Epithelial cell of esophagus (primary cell): ENCODE results near the gene CTSL.
A peak's percentile ranks its signal among the peaks of the same experiment; 100 is the strongest.

Experiments
- DNase-seq: peaks from one replicate; pipeline ENCODE4 v3.0.0; 2010; ENCODE audit warnings: low read depth
- H3K4me3 ChIP-seq: 2 replicates; pipeline ENCODE4 v1.5.1; 2011; ENCODE audit warnings: mild to moderate bottlenecking, low read length, control low read depth
- CTCF ChIP-seq: IDR thresholded peaks from 2 replicates; pipeline ENCODE4 v1.5.1; 2011; ENCODE audit warnings: low read depth, mild to moderate bottlenecking, low read length, control low read depth, inconsistent platforms; ENCODE audit not compliant: insufficient read depth; ENCODE audit errors: missing control alignments

The CTSL gene

GRCh38 chr9:87706066-87706739, 19.7 kb upstream of the CTSL start:
- TF ChIP-seq CTCF: no peak
- H3K4me3 ChIP-seq: no peak overlapping the region

DNA sequence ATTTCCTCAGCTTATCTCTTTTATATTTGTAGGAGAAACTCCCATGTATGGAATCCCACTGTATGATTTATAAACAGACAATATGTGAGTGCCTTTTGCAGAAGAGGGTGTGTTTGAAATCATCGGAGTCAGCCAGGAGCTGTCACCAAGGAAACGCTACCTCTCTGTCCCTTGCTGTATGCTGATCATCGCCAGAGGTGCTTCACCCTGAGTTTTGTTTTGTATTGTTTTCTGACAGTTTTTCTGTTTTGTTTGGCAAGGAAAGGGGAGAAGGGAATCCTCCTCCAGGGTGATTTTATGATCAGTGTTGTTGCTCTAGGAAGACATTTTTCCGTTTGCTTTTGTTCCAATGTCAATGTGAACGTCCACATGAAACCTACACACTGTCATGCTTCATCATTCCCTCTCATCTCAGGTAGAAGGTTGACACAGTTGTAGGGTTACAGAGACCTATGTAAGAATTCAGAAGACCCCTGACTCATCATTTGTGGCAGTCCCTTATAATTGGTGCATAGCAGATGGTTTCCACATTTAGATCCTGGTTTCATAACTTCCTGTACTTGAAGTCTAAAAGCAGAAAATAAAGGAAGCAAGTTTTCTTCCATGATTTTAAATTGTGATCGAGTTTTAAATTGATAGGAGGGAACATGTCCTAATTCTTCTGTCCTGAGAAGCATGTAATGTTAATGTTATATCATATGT, 18.0 kb upstream of the CTSL start:
- DNase-seq: no peak
- H3K4me3 ChIP-seq: no peak overlapping the region
- no peak for TF ChIP-seq CTCF

More at GRCh38 chr9:87706066-87706739, 19.7 kb upstream of the CTSL start:
- no peak for DNase-seq

GRCh38 chr9:87708546-87708945, 17.4 kb upstream of the CTSL start:
- no peak for TF ChIP-seq CTCF
- H3K4me3 ChIP-seq: no peak overlapping the region
- no peak for DNase-seq

- TF ChIP-seq CTCF: no peak
- no peak for DNase-seq
- H3K4me3 ChIP-seq: no peak overlapping the region
Measured at GRCh38 chr9:87708986-87709728, 16.8 kb upstream of the CTSL start.

DNA sequence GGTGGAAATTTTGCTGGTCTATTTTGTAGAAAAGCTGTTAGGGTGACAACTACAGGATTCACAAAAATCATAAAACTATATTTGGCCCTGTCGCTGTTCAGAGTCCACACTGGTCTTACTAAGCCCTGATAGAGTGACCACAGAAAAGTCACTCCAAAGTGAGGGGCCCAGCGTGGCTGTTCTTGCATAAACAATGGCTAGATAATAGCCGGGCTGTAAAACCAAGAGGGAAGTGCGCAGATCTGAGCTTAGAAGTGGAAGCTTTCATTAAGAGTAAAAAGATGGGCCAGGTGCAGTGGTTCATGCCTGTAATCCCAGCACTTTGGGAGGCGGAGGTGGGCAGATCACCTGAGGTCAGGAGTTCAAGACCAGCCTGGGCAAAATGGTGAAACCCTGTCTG, 15.5 kb upstream of the CTSL start:
- no peak for DNase-seq
- H3K4me3 ChIP-seq: no peak overlapping the region
- TF ChIP-seq CTCF: no peak

GRCh38 chr9:87711857-87712800, 13.8 kb upstream of the CTSL start:
- DNase-seq: peak; percentile 43

More at GRCh38 chr9:87711857-87712800, 13.8 kb upstream of the CTSL start:
- no peak overlapping the region for H3K4me3 ChIP-seq
- no peak for TF ChIP-seq CTCF
